RPMI7951 (cell line): Measurements from ENCODE around the gene SSH2. TPM values are rescaled to one million over a fixed set of nuclear protein-coding genes. Genes with fewer than 3 reads are reported as not detected.

ENCODE experiments used
- DNase-seq: peaks from one replicate; pipeline ENCODE4 v3.0.0-alpha.2; 2012; ENCODE audit warnings: low read depth
- total RNA-seq: library from RNA; depleted of rRNA; stranded (reverse); fragments of >200 nt; shearing (Covaris generic); gene quantifications from 2 replicates; pipeline ENCODE4 v1.2.3, GENCODE V29; 2014; rRNA removed

The SSH2 gene
- total RNA-seq, 1 experiment from 2014 or later: 8.7 TPM

GRCh38 chr17:29578626-29579485 is 351.2 kb downstream of the SSH2 start:
- DNase-seq: no peak

DNA sequence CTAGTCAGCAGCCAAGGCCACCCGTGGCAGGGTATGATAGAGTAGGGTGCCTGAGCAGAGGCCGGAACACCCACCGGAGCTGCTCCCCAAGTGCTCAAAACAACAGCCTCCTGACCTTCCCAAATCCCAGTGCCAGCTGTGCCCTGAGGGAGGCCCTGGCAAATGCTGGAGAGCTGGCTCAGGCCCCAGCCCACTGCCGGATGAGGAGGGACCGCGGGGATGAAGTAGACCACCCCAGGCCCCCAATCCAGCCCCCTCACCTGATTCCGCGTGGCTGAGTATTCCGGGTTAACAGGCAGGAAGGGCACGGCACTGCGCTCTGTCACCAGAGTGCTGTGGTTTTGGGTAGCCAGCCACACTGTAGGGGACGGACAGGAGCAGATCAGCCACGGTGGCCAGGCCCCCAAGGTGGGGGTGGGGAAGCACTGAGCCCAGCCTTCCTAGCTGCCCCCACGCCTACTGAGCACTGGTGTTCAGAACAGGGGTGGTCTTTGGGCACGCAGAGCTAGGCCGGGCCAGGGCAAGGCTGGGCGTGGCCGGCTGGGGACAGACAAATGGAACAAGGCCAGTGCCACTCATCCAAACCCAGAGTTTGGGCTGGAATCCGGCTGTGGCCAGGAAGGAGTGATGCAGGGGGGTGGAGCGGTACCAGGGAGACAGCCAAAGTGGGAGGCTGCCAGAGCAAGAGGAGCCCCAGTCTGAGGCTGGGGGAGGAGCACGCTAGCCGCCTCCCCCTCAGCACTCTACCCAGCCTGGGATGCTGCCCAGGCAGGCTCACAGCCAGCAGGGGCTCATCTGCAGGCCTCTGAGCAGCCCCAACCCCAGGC is 352.4 kb downstream of the SSH2 start:
- no peak for DNase-seq

DNA sequence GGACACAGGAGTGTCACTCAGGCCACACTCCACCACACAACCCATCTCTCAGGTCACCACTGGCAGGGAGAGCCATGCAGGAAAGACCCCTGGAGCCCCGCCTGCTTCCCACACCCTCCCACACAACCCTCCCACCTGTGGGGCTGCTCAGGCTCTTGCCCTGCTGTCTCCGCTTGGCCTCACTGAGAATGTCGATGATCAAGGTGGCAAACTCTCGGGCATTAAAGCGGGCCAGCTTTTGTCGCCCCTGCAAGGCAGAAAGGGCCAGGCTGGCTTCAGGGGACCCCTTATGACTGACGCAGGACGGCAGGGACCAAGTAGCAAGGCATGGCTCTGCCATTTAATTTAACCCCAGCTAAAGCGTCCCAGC is 353.0 kb downstream of the SSH2 start:
- no peak for DNase-seq

- no peak for DNase-seq
Observed at GRCh38 chr17:29576214-29577000, 353.6 kb downstream of the SSH2 start.

Other genes with a start within 250 kb of the SSH2 start
- not detected in 2 replicates for gene EFCAB5, start 11.4 kb upstream of the SSH2 start, total RNA-seq
- gene NSRP1, start 186.6 kb upstream of the SSH2 start, total RNA-seq: 3.9 and 8.1 TPM in 2 replicates